GDM1 (cell line): ENCODE results near the gene ENDOG.
"Not testable (repeated sequence)": the region's sequence is repeated elsewhere in the genome, so short reads cannot be mapped to it uniquely, and the experiment has no call there.

Experiments used
- DNase-seq: peaks from one replicate; lab custom pipeline; 2025; lab: John Stamatoyannopoulos, UW

Gene ENDOG

GRCh38 chr9:128828719-128829452 is 10.6 kb downstream of the ENDOG start:
- no peak for DNase-seq

DNA sequence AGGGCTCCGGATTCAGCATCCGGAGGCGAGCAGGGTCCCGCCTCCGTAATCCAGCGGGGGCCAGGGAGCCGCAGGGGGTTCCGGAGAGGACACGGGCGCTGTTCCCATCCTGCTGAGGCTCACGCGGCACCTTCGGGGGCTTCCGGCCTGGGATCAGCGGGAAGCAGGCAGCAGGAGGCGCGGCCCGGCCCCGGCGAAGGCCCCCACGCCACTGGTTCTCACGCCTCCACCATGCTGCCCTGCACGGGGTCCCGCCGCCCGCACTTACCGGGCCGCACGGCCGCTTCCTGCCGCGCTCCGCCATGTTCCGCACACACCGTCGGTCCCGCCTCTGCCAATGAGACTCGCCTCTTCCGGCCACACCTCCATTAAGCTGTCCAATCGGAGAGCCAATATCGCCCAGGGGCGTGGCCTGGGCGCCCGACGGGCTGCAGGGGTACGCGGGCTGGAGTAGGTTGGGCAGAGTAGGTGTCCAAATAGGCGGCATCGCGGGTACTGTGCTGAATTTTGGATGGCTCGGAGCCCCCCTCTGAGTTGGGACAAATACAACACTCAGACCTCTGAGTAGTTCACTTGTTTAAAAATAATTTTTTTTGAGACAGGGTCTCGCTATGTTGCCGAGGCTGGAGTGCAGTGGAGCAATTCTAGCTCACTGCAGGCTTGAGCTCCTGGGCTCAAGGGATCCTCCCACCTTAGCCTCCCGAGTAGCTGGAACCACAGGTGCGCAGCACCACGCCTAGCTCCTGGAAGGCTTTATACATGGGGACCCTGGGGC is 11.4 kb downstream of the ENDOG start, which contains the start of gene SPOUT1:
Gene SPOUT1, minus strand, starts transcription at position 318 of the 775 bp plus-strand sequence. Its CDS starts 14 bp downstream, at position 304.
- DNase-seq, result peak; percentile 90

DNA sequence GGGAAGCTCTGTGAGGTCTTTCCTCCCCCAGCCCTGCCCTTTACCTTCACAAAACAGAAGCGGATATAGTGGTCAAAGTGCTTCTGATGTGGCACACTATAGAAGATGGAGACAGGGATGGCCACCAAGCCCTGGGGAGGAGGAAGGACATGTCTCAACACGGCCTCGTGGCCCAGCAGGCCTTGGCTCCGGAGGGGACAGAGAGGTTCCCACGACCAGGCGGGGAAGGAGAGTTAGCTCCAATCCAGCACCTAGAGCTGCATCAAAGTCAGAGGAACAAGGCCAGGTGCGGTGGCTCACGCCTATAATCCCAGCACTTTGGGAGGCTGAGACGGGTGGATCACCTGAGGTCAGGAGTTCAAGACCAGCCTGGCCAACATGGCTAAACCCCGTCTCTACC is 15.4 kb downstream of the ENDOG start:
- DNase-seq, result no peak

DNA sequence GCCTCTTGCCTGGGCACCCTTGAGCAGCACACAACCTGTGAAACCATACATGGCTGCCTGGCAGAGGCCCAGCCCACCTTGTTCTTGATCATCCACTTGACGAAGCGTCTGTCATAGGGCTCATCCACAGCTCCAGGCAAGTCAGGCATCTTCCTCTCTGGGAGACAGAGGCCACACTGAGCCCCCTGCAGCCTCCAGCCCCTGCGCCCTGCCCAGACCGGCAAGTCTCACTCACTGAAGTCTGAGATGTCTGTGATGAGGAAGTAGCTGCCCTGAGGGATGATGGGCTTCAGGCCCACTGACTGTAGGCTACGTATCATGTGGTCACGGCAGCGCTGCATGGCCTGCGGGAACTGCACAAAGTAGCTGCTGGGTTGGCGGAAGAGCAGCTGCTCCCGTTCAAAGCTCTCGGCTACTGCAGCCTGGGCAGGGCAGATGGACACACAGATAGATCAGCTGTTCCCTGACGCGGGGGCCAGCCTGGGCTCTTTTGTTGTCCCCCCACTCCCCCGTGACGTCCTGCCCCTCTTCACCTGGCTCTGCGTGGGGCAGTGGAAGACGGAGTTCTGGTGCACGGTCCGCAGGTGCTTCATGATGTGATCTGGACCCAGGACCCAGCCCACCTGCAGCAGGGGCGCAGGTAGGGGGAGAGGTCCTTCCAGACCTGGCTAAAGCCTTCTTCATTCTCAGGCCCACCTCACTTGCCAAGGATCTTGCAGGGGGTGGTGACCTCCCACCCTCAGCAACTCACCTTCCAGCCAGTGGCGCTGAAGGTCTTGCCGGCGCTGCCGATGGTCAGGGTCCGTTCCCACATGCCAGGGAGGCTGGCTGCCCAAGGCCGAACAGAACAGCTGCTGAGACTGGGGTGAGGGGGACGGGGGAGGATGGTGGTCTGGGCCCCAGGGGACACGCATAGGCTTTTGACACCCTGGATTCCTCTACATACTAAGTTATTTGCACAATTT is 17.2 kb downstream of the ENDOG start:
- DNase-seq, result no peak

- DNase-seq, result no peak
Observed at GRCh38 chr9:128836509-128837145, 18.3 kb downstream of the ENDOG start.

GRCh38 chr9:128838338-128838737 is 20.0 kb downstream of the ENDOG start:
- no peak for DNase-seq

DNA sequence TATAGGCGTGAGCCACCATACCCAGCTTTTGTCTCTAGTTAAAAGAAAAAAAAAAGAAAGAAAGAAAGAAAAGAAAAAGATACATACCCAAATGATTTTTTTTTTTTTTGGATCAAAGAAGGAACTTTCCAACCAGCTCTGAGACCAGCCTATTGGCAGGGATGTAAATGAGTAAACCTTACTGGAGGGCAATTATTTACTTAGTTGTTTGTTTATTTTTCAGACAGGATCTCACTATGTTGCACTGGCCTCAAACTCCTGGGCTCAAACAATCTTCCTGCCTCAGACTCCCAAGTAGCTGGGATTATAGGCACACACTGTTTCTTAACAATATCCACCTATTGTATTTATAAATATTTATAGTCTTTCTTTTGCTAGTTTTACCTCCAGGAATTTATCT is 22.2 kb downstream of the ENDOG start:
- no peak for DNase-seq

GRCh38 chr9:128841694-128842492 is 23.6 kb downstream of the ENDOG start:
- no peak for DNase-seq

- DNase-seq, result not testable (repeated sequence)
Observed at GRCh38 chr9:128843171-128843570, 24.9 kb downstream of the ENDOG start.

GRCh38 chr9:128845186-128845931 is 27.1 kb downstream of the ENDOG start:
- no peak for DNase-seq

DNA sequence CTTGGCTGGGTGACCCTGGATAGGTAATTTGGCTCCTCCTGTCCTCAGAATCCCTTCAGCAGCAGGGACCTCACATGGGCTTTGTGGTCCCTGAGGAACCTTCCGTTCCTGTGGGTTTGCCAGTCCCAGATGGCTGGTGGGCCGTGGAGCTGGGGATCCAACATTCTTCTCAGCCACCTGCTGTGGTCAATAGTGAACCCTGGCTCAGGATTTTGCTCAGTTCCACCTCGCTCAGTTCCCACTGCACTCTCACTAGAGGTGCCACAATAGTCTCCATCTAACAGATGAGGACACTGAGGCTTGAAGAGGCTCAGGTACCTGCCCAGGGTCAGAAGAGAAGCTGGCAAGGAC is 28.4 kb downstream of the ENDOG start:
- no peak for DNase-seq

DNA sequence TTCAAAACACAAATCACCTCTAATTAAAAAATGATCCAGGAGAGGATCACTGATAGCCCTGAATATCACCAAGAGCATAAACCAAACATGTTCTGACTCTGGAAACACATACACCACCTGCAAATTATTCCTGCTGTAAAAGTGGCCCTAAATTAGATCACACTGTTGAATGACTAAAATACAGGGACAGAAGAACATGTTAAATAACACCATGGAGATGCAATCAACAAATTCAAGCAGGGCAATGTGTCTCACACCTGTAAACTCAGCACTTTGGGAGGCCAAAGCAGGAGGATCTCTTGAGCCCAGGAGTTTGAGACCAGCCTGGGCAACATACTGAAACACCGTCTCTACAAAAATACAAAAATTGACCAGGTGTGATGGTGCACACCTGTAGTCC is 29.5 kb downstream of the ENDOG start:
- no peak for DNase-seq

DNA sequence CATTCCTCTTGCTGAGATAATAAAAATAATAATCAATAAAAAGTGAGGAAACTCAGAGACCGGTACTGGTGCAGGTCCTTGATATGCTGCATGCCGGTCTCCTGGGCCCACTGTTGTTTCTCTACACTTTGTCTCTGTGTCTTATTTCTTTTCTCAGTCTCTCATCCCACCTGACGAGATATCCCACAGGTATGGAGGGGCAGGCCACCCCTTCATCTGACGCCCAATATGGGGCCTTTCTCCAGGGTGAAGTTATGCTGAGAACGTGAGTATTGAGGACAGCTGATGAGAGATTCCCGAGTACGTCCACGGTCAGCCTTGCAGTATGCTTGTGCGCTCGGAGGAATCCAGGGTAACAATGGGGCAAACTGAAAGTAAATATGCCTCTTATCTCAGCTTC is 32.7 kb downstream of the ENDOG start:
- not testable (repeated sequence) for DNase-seq

DNA sequence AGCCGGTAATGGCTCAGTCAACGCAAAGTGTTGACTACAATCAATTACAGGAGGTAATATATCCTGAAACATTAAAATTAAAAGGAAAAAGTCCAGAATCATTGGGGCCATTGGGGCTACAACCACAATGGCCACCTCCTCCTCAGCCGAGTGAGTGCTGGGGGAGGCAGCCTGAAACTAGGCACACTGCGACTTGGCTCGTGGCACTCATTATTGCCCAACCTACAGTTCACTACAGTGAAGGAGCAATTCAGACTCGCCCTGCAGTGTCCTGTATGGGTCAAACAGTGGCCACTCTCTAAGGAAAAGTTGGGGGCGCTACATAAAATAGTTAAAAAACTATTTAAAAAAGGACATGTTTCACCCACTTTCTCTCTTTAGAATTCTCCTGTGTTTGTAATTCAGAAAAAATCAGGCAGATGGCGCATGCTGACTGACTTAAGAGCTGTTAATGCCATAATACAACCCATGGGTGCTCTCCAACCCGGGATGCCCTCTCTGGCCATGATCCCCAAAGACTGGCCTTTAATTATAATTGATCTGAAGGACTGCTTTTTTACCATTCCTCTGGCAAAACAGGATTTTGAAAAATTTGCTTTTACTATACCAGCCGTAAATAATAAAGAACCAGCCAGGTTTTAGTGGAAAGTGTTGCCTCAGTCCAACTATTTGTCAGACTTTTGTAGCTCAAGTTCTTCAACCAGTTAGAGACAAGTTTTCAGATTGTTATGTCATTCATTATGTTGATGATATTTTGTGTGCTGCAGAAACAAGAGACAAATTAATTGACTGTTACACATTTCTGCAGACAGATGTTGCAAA is 33.7 kb downstream of the ENDOG start:
- peak; percentile 9 for DNase-seq

GRCh38 chr9:128852646-128853045 is 34.3 kb downstream of the ENDOG start:
- DNase-seq, result not testable (repeated sequence)

- not testable (repeated sequence) for DNase-seq
Observed at GRCh38 chr9:128854454-128854853, 36.2 kb downstream of the ENDOG start.

DNA sequence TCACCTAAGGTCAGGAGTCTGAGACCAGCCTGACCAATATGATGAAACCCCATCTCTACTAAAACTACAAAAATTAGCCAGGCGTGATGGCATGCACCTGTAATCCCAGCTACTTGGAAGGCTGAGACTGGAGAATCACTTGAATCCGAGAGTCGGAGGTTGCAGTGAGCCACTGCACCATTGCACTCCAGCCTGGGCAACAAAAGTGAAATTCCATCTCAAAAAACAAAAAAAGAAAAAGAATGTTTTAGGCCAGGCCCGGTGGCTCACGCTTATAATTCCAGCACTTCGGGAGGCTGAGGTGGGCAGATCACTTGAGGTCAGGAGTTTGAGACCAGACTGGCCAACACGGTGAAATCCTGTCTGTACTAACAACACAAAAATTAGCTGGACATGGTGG is 40.2 kb downstream of the ENDOG start:
- not testable (repeated sequence) for DNase-seq

DNA sequence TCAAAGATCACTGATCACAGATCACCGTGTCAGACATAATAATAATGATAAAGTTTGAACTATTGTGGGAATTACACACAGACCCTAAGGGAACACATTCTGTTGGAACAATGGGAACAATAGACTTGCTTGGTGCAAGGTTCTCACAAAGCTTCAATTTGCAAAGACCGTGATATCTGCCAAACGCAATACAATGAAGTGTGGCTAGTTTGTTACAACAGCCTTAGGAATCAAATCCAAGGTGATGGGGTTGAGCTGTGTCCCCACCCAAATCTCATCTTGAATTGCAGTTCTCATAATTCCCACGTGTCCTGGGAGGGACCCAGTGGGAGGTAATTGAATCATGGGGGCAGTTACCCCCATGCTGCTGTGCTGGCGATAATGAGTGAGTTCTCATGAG is 42.6 kb downstream of the ENDOG start:
- no peak for DNase-seq

DNA sequence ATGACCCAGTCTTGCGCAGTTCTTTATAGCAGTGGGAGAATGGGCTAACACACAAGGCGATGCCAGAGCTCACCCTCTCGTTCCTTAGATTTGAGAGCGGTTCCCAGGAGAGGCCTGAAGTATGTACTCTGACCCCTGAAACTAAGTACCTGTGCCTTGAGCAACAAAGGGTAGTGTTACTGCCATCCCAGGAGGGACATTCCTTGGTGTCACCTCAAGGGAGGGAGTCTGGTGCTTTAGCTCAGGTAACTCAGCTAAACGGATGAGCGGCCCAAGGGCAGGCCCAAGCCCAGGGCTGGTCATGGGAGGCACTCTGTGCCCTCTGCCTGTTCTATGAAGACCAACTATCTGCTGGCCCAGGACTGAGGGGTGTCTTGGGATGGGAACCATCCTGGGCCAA is 43.2 kb downstream of the ENDOG start:
- no peak for DNase-seq
